GM12875 (cell line): ENCODE results near the gene C17orf50.

Experiments
- H3K4me3 ChIP-seq: one replicate; pipeline ENCODE4 v1.5.1; 2011; ENCODE audit warnings: low read depth, low read length, control low read depth
- TF ChIP-seq, protein P1 (sequence below): IDR thresholded peaks from 2 replicates; pipeline ENCODE4 v1.5.1; 2011; ENCODE audit warnings: low read depth, mild to moderate bottlenecking, control low read depth, inconsistent platforms, low read length, moderate library complexity, borderline replicate concordance; ENCODE audit not compliant: insufficient read depth

C17orf50 gene

GRCh38 chr17:35717475-35717874 is 43.2 kb upstream of the C17orf50 start:
- no peak overlapping the region for H3K4me3 ChIP-seq
- TF ChIP-seq, protein P1, sequence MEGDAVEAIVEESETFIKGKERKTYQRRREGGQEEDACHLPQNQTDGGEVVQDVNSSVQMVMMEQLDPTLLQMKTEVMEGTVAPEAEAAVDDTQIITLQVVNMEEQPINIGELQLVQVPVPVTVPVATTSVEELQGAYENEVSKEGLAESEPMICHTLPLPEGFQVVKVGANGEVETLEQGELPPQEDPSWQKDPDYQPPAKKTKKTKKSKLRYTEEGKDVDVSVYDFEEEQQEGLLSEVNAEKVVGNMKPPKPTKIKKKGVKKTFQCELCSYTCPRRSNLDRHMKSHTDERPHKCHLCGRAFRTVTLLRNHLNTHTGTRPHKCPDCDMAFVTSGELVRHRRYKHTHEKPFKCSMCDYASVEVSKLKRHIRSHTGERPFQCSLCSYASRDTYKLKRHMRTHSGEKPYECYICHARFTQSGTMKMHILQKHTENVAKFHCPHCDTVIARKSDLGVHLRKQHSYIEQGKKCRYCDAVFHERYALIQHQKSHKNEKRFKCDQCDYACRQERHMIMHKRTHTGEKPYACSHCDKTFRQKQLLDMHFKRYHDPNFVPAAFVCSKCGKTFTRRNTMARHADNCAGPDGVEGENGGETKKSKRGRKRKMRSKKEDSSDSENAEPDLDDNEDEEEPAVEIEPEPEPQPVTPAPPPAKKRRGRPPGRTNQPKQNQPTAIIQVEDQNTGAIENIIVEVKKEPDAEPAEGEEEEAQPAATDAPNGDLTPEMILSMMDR = no peak

DNA sequence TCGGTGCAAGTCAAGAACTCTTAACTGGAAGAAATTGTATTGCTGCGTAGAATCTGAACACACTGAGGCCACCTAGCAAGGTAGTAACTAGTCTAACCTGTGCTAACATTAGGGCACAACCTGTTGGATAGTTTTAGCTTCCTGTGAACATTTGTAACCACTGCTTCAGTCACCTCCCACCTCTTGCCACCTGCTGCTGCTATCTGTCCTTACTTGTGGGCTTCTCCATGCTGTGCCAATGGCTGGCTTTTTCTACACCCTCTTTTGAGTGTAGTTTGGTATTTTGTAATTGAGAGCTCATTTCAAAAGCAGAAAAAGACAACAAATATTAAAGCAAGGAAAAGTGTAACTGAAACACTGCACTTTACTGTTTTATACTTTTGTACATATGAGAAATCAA is 37.0 kb upstream of the C17orf50 start:
- no peak overlapping the region for H3K4me3 ChIP-seq
- TF ChIP-seq, protein P1 = no peak

GRCh38 chr17:35725058-35725457 is 35.6 kb upstream of the C17orf50 start:
- TF ChIP-seq, protein P1 = no peak

DNA sequence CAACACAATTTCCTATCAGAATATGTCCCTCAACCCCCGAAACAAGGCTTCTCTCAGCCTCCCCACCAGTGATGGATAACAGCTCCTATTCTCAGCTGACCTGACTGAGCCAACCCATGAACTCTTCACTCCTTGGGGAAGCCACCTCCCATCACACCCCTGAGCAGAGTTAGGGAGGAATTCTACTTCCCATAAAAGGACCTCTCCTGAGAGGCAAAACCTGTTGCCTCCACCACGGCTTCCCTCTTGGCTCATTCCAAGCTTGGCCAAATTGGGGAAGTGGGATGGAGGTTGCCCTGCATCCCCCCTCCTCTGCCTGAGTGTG is 34.9 kb upstream of the C17orf50 start:
- H3K4me3 ChIP-seq = no peak overlapping the region
- TF ChIP-seq, protein P1 = no peak

More at GRCh38 chr17:35725058-35725457, 35.6 kb upstream of the C17orf50 start:
- H3K4me3 ChIP-seq = no peak overlapping the region

DNA sequence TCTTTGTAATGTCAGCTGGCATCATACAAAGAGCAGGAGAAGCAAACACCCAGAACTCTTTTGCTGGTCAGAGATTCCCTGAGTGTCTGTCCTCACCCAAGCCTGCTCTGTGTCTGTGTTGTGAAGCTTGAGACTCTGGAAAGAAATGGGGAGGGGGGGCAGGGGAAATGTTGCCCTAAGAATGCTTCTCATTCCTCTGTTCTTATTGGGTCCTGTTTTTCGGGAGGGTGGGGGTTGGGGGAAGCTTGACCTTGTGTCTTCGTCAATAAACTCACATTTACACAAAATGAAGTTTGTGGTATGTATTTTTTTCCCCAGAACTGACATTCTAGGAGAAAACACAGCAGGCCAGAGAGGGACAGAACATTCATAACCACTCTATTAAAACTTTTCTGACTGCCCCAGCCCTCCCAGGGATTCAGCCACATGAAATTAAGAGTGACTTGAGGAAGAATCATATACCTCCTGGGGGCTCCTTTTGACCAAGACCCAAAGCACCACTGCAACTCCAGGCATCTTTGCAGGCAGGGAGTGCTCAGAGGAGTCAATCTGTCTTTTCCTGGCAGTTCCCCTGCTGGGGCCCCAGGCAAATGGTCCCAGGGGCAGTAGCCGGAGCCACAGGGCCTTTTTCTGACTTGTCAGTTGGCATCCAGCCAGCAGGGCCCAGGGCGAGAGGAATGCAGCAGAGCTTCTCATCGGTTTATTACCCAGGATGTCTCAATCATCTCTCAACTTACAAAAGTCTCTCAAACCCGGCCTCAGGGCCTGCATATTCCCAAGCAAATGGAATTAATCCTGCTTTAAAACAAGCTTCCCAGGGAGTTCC is 34.3 kb upstream of the C17orf50 start:
- H3K4me3 ChIP-seq = no peak overlapping the region
- TF ChIP-seq, protein P1 = no peak

DNA sequence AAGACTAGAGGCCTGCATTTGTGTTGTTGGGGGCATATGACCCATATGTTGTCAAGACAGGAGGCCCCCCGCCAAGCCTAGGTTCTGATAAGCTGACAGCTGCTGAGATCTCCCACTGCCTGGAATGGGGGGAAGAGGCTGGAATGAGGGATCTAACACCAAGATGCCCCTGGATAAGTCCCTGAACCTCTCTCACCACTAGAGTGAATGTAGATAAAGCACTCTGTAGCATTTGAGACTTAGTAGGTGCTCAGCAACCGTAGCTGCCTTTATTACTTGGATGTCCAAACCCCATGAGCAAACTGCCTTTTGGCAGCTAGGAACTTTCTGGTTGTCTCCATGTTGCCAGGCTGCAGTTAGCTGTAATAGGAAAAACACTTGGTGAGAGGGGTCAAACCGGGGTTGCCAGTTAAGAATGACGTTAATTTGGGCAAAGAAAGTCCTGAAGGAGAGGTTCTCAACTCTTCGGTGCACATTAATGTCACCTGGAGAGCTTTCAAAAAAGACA is 33.7 kb upstream of the C17orf50 start:
- no peak overlapping the region for H3K4me3 ChIP-seq
- TF ChIP-seq, protein P1 = no peak

DNA sequence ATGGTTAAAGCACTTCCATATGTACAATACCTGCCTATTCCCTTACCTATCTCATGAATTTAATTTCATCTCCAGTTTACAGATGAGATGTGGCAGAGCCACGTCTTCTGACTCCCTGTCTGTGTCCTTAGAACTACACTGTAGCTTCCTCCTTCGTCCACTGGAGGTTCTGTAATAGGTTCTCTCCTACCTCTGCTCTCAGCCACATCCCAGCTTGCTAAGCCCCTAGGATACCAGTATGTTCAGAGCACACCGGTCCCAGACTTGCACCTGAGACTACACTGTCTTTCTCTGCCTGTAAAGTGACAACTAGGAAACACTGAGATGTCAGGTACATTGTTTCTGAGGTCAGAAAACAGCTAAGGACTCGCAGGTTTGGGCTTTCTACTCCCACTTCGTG is 33.1 kb upstream of the C17orf50 start:
- TF ChIP-seq, protein P1 = no peak
- H3K4me3 ChIP-seq = no peak overlapping the region
